GM12873 (cell line): ENCODE data around the gene SLC38A10.

Experiments
- CTCF ChIP-seq: IDR thresholded peaks from 2 replicates; pipeline ENCODE4 v1.5.1; 2012; ENCODE audit warnings: low read depth, mild to moderate bottlenecking, moderate library complexity, low read length, control low read depth; ENCODE audit not compliant: insufficient read depth; ENCODE audit errors: missing control alignments

The SLC38A10 gene

GRCh38 chr17:81328978-81329926 lies 34.1 kb upstream of the SLC38A10 start:
- no peak for TF ChIP-seq CTCF

- no peak for TF ChIP-seq CTCF
Measured at GRCh38 chr17:81328489-81328888, 33.4 kb upstream of the SLC38A10 start.

- TF ChIP-seq CTCF = no peak
Measured at GRCh38 chr17:81325714-81326358, 30.7 kb upstream of the SLC38A10 start.

DNA sequence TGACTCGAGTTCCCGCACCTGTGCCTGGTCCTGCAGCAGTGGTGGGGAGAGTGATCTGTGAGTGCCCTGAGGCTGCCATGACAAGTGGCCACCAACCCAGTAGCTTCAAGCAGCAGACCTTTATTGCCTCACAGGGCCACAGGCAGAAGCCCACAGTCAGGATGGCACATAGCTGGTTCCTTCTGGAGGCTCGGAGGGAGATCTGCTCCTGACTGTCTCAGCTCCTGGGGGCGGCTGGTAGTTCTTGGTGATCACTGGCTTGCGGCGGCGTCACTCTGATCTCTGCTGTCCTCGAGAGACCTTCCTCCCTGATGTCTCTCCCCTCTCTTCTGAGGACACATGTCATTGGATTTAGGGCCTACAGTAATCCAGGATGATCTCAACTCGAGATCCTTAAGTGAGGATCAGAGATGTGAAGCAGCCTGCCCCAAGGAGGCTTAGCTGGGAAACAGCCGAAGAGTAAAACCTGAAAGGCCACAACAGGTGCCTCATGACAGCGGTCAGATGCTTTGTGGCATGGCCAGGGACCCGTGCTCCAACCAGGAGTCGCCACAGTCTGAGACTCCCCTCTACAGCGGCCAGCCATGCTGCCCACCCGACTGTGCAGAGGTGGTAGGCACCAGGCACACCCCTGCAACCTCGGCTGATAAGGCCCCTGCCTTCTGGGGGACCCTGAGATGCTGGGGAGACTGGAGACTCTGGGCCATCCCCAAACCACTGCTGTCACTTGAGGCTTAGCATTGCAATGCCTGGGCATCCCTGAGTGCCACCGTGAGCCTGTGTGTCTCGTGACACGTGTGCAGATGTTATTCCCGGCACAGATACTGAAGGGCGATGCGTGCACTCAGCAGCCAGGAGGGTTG lies 30.0 kb upstream of the SLC38A10 start:
- TF ChIP-seq CTCF = no peak

- TF ChIP-seq CTCF = no peak
Measured at GRCh38 chr17:81324177-81324850, 29.2 kb upstream of the SLC38A10 start.

GRCh38 chr17:81323411-81323868 lies 28.3 kb upstream of the SLC38A10 start:
- TF ChIP-seq CTCF = no peak
